ENCODE measurements around the gene OOSP2. TPM values are rescaled to one million over a fixed set of nuclear protein-coding genes. Genes with fewer than 3 reads are reported as not detected.

Gene OOSP2
- total RNA-seq, 2 experiments from 2014 or later = not detected

- H3K4me3 Mint-ChIP-seq = no peak overlapping the region
- ATAC-seq (no peak), DNase-seq (no peak)
- H3K9me3 Mint-ChIP-seq (ENCODE audit: low read depth) = no peaks in the 10 kb centered on the region
- peaks cover 20% of the 10 kb centered on the region for H3K27me3 Mint-ChIP-seq
- H3K4me1 Mint-ChIP-seq = no peaks in the 10 kb centered on the region
- intact Hi-C loops (cut with DNase I, micrococcal nuclease) = no loop called here
- CTCF ChIA-PET = no interaction called here
- POLR2A ChIA-PET = no interaction called here
- H3K36me3 Mint-ChIP-seq (ENCODE audit: low read depth) = no peaks in the 10 kb centered on the region
- no peak overlapping the region for H3K27ac Mint-ChIP-seq
These were observed 44.5 kb downstream of the OOSP2 start for GRCh38 chr11:60084631-60085273.

- intact Hi-C loops (cut with DNase I, micrococcal nuclease) = no loop called here
- H3K27ac Mint-ChIP-seq = no peak overlapping the region
These were observed 45.7 kb downstream of the OOSP2 start for GRCh38 chr11:60085909-60086308.

GRCh38 chr11:60087239-60087638 lies 47.0 kb downstream of the OOSP2 start:
- Mint-ChIP-seq H3K27ac (no peak overlapping the region), H3K27me3 (peaks cover 20% of the 10 kb centered on the region), H3K4me3 (no peak overlapping the region), H3K9me3 (ENCODE audit: low read depth) (no peaks in the 10 kb centered on the region), H3K36me3 (ENCODE audit: low read depth) (no peaks in the 10 kb centered on the region), H3K4me1 (no peaks in the 10 kb centered on the region)
- DNase-seq (no peak), ATAC-seq (no peak)
- intact Hi-C loops (cut with DNase I, micrococcal nuclease) = no loop called here
- POLR2A ChIA-PET = no interaction called here
- CTCF ChIA-PET = interaction anchor here (0.6 kb wide), 1 partner anchor 19 kb away, joined by 4 read pairs; no protein-coding TSS in a partner anchor

More at GRCh38 chr11:60085909-60086308, 45.7 kb downstream of the OOSP2 start:
- ATAC-seq (no peak), DNase-seq (no peak)
- H3K4me1 Mint-ChIP-seq = no peaks in the 10 kb centered on the region
- CTCF ChIA-PET = no interaction called here
- no peak overlapping the region for H3K4me3 Mint-ChIP-seq
- no peaks in the 10 kb centered on the region for H3K36me3 Mint-ChIP-seq (ENCODE audit: low read depth)
- peaks cover 18% of the 10 kb centered on the region for H3K27me3 Mint-ChIP-seq
- POLR2A ChIA-PET = no interaction called here
- no peaks in the 10 kb centered on the region for H3K9me3 Mint-ChIP-seq (ENCODE audit: low read depth)

- CTCF ChIA-PET = interaction anchor here (1.1 kb wide), 1 partner anchor 42 kb away, joined by 3 read pairs; no protein-coding TSS in a partner anchor
- DNase-seq = no peak
- intact Hi-C loops (cut with DNase I, micrococcal nuclease) = no loop called here
These were observed 48.2 kb downstream of the OOSP2 start, which contains the start of gene MS4A2 for GRCh38 chr11:60088364-60088763. Gene MS4A2 (plus strand): TSS chr11:60088664. CDS start chr11:60088766, 102 bp downstream.

GRCh38 chr11:60095477-60096120 lies 55.4 kb downstream of the OOSP2 start:
- no peaks in the 10 kb centered on the region for H3K9me3 Mint-ChIP-seq (ENCODE audit: low read depth)
- ChIA-PET CTCF (no interaction called here), POLR2A (no interaction called here)
- no peaks in the 10 kb centered on the region for H3K36me3 Mint-ChIP-seq (ENCODE audit: low read depth)
- H3K27ac Mint-ChIP-seq = no peak overlapping the region
- DNase-seq = no peak
- H3K4me3 Mint-ChIP-seq = no peak overlapping the region
- ATAC-seq = no peak
- H3K4me1 Mint-ChIP-seq = no peaks in the 10 kb centered on the region
- peaks cover 9% of the 10 kb centered on the region for H3K27me3 Mint-ChIP-seq
- intact Hi-C loops (cut with DNase I, micrococcal nuclease) = no loop called here

More at GRCh38 chr11:60088364-60088763, 48.2 kb downstream of the OOSP2 start, which contains the start of gene MS4A2:
- H3K9me3 Mint-ChIP-seq (ENCODE audit: low read depth) = no peaks in the 10 kb centered on the region
- H3K27me3 Mint-ChIP-seq = peaks cover 20% of the 10 kb centered on the region
- ATAC-seq = no peak
- no peaks in the 10 kb centered on the region for H3K4me1 Mint-ChIP-seq
- H3K4me3 Mint-ChIP-seq = no peak within 1 kb of the TSS
- no peak within 1 kb of the TSS for H3K27ac Mint-ChIP-seq
- H3K36me3 Mint-ChIP-seq (ENCODE audit: low read depth) = no peaks in the 10 kb centered on the region
- POLR2A ChIA-PET = no interaction called here

GRCh38 chr11:60097189-60097588 lies 57.0 kb downstream of the OOSP2 start:
- DNase-seq = no peak
- no peaks in the 10 kb centered on the region for H3K4me1 Mint-ChIP-seq
- ATAC-seq = no peak
- ChIA-PET POLR2A (no interaction called here), CTCF (interaction anchor here (0.7 kb wide), 1 partner anchor 299 kb away, joined by 3 read pairs; no protein-coding TSS in a partner anchor)
- no peak overlapping the region for H3K4me3 Mint-ChIP-seq
- H3K27ac Mint-ChIP-seq = no peak overlapping the region
- H3K36me3 Mint-ChIP-seq (ENCODE audit: low read depth) = no peaks in the 10 kb centered on the region
- peaks cover 7% of the 10 kb centered on the region for H3K27me3 Mint-ChIP-seq
- intact Hi-C loops (cut with DNase I, micrococcal nuclease) = no loop called here
- no peaks in the 10 kb centered on the region for H3K9me3 Mint-ChIP-seq (ENCODE audit: low read depth)

Other genes with a start within 250 kb of the OOSP2 start
- gene MRPL16, start 229.6 kb upstream of the OOSP2 start, total RNA-seq = 10 to 100 TPM; 77.9 to 82.6 TPM
- gene CBLIF, start 194.9 kb upstream of the OOSP2 start, total RNA-seq = not detected
- gene TCN1, start 173.9 kb upstream of the OOSP2 start, total RNA-seq = not detected
- not detected for gene OOSP3, start 161.6 kb upstream of the OOSP2 start, total RNA-seq
- gene OOSP1, start 102.0 kb upstream of the OOSP2 start, total RNA-seq = not detected
- not detected for gene OOSP4A, start 76.4 kb upstream of the OOSP2 start, total RNA-seq
- not detected for gene OOSP4B, start 23.2 kb upstream of the OOSP2 start, total RNA-seq
- not detected for gene MS4A3, start 16.3 kb downstream of the OOSP2 start, total RNA-seq
- not detected for gene MS4A2, start 48.3 kb downstream of the OOSP2 start, total RNA-seq
- gene MS4A6A, start 142.7 kb downstream of the OOSP2 start, total RNA-seq = not detected
- not detected for gene MS4A4E, start 202.7 kb downstream of the OOSP2 start, total RNA-seq
- not detected for gene MS4A4A, start 240.3 kb downstream of the OOSP2 start, total RNA-seq